ENCODE results near the gene VEPH1.
"Not testable (repeated sequence)": the region's sequence is repeated elsewhere in the genome, so short reads cannot be mapped to it uniquely, and the experiment has no call there.

The VEPH1 gene

DNA sequence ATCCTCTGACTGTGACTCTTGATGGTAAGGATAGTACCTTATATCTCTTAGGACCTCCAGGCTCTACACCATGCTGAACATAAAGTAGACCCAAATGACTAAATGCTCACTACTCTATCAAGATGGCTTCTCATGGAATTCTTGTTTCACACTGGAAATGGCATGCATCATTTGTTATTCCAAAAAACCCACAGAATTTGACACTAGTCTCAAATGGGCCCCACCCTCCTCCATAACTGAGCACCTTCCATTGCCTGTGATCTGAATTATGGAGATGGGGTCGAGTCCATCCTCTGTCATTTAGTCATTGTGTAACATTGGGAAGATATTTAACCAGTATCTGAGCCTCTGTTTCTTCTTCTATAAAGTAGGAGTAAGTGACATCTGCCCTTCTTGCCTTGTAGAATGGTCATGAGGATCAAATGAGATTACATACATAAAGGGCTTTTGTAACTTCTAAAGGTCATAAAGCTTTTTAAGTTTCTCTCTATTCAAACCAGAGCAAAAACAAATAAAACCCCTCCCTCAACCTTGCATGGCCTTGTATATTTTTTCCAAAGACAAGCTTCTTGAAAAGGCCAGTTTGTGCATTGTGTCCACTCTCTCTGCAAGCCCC is 123.6 kb downstream of the VEPH1 start:
- no peak for DNase-seq

DNA sequence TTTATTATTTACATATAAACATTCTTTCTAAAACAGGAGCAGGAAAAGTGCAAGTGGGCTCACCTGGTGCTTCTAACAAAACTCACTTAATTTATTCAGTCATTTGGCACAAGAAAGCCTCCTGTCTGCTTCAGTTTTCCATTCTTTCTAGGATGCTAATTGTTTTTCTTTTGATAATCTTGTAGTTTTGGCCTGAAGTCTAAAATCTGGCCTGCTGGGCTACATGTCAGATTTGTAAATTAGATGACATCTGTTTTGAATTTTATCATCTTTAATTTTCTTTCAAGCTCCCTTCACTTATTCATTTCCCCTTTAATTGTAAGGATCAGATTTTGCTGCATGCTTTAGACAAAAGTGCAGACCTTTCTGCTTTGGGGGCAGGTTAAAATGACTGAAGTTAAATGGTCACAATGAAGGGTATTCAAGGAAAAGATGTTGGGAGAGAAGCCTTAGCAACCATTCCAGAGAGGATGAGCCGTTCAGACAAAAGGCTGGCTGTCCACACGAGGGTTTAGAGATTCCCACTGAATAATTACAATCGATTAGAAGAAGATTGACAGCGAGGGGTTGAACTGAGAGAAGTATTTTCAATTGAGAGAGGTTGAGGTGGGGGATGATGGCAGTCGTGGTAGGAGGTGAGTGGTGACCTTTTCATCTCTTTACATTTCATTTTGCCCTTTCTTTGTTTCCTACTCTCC is 126.5 kb downstream of the VEPH1 start:
- DNase-seq: no peak

DNA sequence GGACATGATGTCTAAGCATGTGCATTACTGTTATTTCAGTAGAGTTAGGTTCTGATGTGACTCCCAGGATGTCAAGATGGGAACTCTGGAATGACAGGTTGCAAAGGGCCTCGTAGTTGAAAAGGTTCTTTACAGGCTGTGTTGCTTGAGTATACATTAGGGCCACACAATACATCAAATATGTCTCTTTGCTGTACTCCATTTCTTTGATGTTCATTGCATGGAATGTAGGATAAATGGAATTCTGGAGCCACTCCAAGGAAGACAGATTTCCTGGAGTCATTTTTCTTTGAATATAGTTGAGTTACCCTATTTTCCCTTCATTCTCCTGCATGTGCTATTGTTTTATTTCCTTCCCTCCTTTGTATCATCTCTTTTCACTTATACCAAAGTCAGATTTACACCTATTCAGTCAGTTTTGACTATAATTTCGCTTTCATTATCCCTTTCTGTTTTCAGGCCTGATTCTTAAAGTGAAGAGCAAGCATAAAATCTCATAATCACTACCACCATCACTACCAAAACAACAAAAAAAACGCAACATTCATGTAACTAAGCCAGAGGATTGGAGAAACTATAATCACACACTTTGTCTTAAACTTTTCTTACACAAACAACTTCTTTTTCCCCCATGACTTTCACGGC is 127.8 kb downstream of the VEPH1 start:
- DNase-seq: no peak

DNA sequence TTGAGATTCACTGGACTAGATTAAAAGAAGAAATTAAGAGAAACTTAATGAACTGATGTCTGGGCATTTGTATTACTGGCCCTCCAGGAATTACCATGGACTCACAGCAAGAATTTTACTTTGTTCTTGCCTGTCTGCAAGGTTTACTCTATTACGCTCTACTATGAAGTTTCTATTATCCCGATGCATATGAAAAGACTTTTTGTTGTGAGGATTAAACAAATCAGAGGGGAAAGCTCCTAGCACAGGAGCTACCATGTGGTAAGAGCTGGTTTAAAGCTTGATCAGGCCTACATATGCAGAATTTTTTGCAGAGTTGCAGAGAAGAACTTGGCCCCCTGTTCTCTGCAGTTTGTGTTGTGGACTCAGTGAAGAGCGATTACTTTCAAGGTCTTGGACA is 128.3 kb downstream of the VEPH1 start:
- no peak for DNase-seq

DNA sequence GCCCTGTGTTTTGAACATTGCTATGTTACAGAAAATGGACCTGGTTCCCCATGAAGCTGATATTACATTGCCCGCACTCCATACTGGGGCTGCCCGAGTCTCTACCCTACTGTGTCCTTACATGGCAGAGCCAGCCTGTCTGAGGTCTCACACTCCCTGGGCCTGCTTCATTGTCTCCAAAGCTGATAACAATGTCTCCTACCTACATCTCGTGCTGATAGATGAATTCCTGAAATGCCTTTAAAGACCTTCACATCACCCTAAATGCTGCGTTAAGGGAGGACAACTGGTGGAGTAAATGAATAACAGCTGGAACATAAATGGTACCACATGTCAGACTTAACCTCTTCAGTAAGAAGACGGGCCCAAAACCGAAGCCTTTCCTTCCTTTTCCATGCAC is 129.4 kb downstream of the VEPH1 start:
- no peak for DNase-seq

DNA sequence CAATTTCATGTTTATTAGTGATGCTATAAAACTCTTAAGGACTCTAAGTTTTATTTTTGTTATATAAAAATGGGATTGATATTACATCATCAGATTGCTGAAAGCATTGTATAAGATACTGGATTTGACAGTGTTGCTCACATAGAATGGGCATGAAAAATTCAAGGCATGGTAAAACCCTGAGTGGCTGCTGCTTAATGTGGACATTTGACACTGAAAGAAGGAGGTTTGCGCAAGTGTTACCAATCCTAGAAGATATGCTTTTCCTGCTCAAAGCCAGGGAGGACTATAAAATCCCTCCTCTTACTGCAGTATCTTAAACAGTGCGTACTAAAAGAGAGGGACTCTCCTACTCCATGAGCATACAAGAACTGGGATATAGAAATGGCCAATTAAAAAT is 132.3 kb downstream of the VEPH1 start:
- DNase-seq: no peak

DNA sequence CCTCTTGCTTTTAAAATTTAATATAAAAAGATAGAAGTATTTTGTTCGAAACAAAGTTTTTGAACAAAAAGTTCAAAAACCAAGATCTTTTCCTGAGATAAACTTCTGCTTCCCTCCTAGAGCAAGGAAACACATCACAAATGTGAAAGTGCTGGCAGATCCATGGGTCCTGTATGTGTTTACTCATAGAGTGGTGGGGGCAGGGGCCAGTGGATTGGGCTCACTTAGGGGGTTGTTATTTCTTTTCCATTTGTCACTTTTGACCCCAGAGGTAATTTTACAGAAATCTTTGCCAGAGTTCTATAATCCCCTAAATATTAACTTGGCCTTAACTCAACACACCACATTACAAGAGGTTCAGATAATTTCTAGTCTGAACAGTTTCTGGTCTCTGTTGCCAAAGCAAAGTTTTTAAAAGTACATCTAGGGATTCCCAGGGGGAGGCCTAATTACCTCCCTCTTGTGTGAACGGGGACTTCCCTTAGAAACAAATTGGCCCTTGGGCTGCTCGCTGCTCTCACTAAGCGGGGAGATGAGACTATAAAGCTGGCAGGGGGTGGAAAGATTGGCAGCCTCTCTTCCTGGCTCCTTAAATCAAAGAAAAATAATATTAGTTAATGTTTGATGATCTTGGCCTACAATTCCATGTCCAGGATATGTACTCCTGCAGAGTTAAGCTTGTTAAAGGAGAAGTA is 133.3 kb downstream of the VEPH1 start:
- DNase-seq: no peak

DNA sequence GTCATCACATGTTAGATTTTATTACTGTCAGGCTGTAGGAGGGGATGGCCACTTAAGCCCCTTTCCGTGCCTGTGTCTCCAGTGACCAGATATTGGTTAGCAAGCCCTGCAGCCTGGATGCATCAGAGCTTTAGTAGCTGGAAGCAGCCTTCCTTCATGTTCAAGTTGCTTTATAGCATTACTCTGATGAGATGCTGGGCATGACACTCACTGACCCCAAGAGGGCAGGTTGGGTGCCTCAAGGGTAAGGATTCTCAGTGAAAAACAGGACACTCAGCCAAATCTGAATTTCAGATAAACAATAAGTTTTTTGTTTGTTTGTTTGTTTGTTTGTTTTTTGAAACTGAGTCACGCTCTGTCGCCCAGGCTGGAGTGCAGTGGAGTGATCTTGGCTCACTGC is 135.0 kb downstream of the VEPH1 start:
- DNase-seq: no peak

DNA sequence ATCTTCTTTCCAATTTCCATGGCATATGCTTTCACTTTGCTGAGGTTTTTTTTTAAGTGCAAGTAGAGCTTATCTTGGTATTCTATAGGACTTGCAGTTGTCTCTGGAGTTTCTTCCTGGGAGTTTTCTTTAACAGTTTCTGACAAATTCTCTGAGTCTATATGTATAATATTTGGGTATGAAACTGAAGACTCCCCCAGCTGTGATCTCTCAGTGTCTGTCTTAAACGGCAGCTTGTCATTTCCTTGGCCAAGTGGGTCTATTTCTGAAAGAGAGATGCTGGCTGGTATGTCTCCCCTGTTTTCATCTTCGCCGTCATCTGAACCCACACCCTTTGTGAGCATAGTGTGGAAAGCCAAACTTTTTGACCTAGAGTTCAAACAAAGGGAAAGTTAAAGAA is 139.8 kb downstream of the VEPH1 start:
- DNase-seq: no peak

DNA sequence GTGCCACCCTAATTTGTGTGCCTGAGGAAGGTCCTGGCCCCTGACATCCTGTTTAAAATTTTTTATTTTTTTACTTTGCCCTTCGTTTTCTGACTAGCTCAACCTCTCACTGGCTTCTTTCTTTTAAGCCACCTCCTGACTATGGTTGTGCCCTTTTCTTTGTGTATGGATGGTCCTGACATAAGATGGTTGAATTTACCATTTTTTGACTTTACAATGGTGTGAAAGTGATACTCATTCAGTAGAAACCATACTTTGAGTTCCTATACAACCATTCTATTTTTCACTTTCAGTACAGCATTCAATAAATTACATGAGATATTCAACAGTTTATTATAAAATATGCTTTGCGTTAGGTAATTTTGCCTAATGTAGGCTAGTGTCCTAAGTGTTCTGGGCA is 140.9 kb downstream of the VEPH1 start:
- no peak for DNase-seq

DNA sequence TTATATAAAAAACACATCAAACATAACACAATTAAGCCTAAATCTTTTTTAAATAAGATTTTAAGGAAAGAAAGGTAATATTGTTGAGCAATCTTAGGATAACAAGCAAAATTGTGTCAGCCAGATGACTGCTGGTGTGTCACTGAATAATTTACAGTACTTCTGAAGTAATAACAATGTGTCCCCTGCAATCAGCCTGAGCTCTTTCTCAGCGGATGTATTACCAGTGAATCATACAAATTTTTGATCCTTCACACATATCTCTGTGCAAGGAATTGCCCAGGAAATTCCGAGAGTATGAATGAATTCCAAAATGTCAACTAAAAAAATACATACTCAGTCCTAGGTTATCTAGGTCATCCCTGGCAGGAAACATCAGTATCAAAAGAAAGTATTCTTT is 143.2 kb downstream of the VEPH1 start:
- no peak for DNase-seq

DNA sequence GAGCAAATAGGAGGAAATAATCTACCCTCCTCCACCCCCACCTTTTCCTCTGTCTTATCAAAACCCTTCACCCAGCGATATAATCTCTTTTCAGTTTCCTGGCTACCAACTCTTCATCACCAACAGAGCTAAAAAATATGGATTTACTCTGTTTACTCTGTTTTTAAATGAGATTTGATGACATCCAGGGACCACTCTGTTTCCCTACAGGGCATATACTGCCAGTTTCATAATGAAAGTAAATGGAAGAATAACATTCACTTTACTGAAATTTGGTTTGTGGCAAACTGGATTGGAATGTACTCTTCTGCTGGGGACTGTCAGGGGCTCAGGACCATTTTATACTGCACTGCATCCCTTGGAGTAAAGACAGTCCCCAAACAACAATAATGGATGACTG is 146.7 kb downstream of the VEPH1 start:
- DNase-seq: no peak

DNA sequence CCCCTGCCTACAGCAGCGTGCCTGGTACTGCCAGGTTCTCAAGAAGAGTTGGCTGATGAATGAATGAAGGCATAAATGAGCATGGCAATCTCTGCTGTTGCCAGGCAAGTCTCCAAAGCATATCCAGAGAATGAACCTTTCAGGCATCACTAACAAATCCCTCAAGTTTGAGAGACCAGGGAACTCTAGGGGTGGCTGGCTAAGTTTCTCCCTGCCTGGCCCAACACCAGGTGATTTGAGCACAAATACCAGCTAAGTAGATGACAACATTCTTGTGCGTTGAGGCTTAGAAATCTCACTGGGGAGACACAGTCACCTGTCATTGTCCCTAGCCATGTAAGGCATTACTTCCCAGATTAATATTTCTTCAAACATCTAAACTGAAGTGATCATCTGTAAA is 147.9 kb downstream of the VEPH1 start:
- no peak for DNase-seq

DNA sequence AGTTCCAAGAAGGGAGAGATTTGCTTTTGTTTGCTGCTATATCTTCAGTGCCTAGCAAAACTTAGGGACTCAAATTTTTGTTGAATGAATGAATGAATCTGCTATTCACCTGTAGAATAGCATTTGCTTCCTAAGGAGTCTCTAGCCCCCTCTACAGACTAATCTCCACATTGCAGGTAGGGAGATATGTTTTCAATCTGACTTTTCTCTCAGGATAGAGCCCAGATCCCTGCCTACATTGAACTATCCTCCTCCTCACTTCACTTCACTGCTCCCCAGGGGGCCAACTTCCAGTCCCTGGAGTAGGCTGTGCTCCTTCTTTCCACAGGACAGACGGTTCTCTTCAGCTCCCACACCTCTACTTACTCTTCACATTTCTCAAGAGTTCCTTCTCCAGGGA is 148.5 kb downstream of the VEPH1 start:
- no peak for DNase-seq

DNA sequence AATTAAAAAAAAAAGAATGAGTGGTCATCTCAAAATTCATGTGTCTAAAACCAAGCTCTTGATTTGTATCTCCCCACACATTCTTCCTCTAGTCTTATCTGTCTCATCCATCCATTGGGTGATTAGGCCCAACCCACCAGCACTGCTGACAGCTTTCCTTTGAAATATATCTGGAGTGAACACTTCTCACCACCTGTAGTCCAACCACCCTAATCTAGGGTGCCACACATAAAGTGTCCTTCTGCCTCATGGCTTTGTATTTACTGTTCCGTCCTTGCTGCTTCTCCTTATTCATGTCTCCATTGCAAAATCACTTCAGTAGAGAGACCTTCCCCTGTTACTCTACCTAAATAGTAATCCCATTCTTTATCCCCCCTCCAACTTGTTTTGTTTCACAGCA is 149.0 kb downstream of the VEPH1 start:
- DNase-seq: no peak

DNA sequence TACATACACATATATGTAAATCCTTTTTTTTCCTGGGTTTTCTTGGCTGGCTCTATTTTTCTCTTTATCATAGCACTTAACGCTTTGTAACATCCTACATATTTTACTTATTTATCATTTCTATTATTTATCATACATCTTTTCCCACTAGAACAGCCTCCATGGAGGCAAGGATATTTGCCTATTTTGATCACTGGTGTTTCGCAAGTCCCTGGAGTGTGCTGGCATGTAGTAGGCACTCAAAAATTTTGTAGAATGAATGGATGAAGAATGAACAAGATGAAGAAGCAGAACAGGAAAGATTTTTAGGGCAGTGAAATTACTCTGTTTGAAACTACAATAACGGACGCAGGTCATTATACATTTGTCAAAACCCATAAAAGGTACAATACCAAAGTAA is 149.6 kb downstream of the VEPH1 start:
- DNase-seq: no peak

DNA sequence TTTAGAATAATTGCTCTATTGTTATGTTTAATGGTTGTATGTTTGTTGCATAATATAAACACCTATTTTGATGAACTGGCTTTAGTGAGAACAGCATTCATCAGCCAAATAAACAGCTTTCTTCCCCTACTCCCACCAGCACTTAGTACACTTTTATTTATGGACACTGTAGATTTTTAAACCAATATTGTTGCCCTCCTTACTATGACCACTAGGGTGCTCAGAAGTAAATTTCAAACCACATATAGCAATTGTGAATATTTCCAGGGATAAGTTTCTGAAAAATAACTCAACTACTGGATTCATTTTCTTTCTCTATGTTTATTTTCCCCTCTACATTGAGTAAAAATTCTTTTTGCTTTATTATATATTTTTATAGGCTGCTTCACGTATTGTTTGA is 151.2 kb downstream of the VEPH1 start:
- DNase-seq: no peak

DNA sequence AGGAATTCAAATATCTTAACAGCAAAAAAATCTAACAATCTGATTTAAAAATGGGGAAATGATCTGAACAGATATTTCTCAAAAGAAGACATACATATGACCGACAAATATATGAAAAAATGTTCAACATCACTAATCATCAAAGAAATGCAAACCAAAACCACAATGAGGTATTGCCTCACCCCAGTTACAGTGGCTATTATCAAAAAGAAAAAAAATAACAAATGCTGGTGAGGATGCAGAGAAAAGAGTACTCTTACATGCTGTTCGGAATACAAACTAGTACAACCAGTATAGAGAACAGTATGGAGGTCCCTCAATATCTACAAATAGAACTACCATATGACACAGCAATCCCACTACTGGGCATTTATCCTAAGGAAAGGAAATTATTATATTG is 152.6 kb downstream of the VEPH1 start:
- DNase-seq: not testable (repeated sequence)

DNA sequence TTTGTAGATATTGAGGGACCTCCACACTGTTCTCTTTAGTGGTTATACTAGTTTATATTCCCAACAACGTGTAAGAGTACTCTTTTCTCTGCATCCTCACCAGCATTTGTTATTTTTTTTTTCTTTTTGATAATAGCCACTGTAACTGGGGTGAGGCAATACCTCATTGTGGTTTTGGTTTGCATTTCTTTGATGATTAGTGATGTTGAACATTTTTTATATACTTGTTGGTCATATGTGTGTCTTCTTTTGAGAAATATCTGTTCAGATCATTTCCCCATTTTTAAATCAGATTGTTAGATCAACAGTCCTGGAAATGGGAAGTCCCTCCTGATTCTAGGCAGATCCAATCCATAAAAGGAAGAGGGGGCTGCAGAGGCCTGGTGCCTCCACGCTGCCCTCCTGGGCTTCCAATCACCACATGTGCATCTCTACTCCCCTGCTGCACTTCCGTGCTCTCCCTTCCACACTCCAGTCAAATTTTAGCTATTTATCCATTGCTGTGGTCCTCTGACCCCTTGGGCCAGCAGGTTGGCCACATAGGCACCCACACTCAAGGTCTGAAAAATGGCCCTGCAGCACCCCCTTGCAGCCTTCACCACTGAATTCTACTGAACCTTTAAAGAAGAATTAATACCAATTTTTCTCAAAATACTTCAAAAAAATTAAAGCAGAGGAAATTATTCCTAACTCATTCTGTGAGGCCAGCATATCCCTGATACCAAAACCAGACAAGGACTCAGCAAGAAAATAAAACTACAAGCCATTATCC is 154.7 kb downstream of the VEPH1 start:
- DNase-seq: not testable (repeated sequence)

DNA sequence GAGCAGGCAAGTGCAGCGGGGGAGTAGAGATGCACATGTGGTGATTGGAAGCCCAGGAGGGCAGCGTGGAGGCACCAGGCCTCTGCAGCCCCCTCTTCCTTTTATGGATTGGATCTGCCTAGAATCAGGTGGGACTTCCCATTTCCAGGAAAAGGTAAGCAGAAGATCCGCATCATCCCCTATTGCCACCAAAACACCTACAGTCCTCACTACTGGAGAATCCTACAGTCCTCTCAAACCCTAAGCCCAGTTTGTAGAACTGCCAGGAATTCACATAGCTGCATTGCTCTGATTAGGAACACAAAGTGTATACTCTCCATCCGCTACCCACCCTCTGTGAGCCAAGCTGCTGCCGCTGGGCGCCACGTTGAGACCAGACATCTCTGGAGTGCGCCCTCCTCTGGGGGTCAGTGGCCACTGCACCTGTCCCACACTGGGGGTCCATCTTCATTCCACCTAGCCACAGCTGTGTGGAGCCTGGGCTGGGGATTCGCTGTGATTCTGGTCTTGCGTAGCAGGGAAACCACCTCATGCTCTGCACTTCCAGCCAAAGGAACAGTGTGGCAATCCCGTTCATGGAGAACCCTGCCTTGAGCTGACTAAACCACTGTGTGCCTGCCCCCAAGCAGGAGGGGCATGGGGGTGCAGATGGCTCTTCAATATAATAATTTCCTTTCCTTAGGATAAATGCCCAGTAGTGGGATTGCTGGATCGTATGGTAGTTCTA is 155.5 kb downstream of the VEPH1 start:
- no peak for DNase-seq

DNA sequence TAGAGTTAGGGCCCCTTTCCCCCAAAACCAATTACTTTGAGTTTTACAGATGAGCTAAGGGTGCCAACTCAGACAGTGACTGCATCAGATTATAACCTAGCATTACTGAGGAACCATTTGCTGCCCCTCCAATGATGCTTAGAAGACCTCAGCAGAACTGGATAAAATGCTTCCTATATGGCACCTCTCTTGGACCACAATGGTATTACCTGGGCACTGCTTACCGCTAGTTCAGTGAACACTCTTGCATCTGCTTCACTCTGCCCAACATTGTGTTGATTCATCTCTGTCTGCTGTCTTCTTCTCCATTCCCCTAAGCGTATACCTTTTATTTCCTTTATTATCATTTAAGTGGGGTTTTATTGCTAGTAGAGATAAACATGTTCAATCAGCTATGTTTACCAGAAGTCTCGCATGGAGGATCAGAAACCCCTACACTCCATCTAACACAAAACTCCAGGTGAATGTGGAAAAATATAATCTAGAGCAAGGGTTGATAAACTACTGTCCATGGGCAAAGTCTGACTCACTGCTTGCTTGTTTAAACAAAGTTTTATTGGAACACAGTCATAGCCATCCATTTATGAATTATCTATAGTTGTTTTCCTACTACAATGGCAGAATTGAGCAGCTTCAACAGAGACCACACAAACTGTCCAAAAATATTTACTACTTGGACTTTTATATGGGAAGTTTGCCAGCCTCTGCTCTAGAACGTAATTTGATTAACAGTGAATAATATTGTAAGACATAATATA is 166.8 kb downstream of the VEPH1 start:
- no peak for DNase-seq
